K562 (cell line): Measurements from ENCODE around the gene SLC22A4. TPM values are rescaled to one million over a fixed set of nuclear protein-coding genes. Genes with fewer than 3 reads are reported as not detected.

Source experiments
- ATAC-seq: fragments of 200-7000 bp; cut with Tn5 transposase; 3 replicates; pipeline ENCODE4 v1.9.1; 2020; ENCODE audit warnings: moderate library complexity
- BruUV-seq: library from RNA; stranded (reverse); fragments of 400-500 nt; replicated peaks from 2 replicates; lab custom pipeline; 2021; lab: Mats Ljungman, UMichigan
- CTCF ChIA-PET: fragments of 300-600 bp; formaldehyde crosslinking; extraction: SDS; loops from one replicate; lab custom pipeline; 2021; ENCODE audit warnings: low intra/inter-chr PET ratio; lab: Yijun Ruan, JAX
- POLR2A ChIA-PET: fragments of 300-600, 350-650 bp; sonication (Branson Sonifier 250); formaldehyde crosslinking; extraction: SDS; loops from one replicate; lab custom pipeline; 2021; ENCODE audit warnings: antibody characterized with exemption, inconsistent platforms; lab: Yijun Ruan, JAX
- DNase-seq, 4 experiments: peaks; one replicate each; pipeline versions ENCODE4 v3.0.0 to v3.0.0-alpha.2; 2011 to 2018; ENCODE audit warnings: low spot score in 3 of 4, mixed read lengths in 3 of 4; ENCODE audit errors: extremely low read depth in 1 of 4
- FAIRE-seq: peaks from 2 replicates; lab custom pipeline; 2011; peaks lifted over from hg19 to GRCh38; lab: Jason Lieb, UNC
- H2AFZ ChIP-seq: 2 replicates; pipeline ENCODE4 v1.6.0; 2011; ENCODE audit warnings: low read depth, low read length, control low read depth, inconsistent platforms
- H3K27ac ChIP-seq: fragments of 200-600 bp; 3 replicates; pipeline ENCODE4 v1.8.0; 2011; ENCODE audit warnings: low read depth, mild to moderate bottlenecking, control low read depth, inconsistent platforms, low read length, moderate library complexity, mixed read lengths; ENCODE audit errors: extremely low read depth
- H3K27me3 ChIP-seq, 2 experiments: fragments of 300-600 bp in 1 of 2; 2 replicates in 1 of 2; 3 replicates in 1 of 2; pipeline versions ENCODE4 v1.6.0 to v1.8.0; 2011; ENCODE audit warnings: inconsistent platforms in 2 of 2, low read length in 2 of 2, mild to moderate bottlenecking in 1 of 2, mixed read lengths in 1 of 2, moderate library complexity in 1 of 2; ENCODE audit not compliant: control insufficient read depth in 2 of 2, insufficient read depth in 2 of 2
- H3K36me3 ChIP-seq: fragments of 300-600 bp; 3 replicates; pipeline ENCODE4 v1.8.0; 2011; ENCODE audit warnings: mild to moderate bottlenecking, low read length, inconsistent platforms; ENCODE audit not compliant: control insufficient read depth, insufficient read depth
- H3K4me1 ChIP-seq, 2 experiments: fragments of 200-600 bp in 1 of 2; replicated peaks in 1 of 2; 2 replicates in 1 of 2; 3 replicates in 1 of 2; pipeline versions ENCODE4 v1.5.1 to v1.8.0; 2011; ENCODE audit warnings: inconsistent platforms in 2 of 2, low read length in 2 of 2, mild to moderate bottlenecking in 1 of 2, mixed read lengths in 1 of 2, moderate library complexity in 1 of 2; ENCODE audit not compliant: control insufficient read depth in 2 of 2, insufficient read depth in 2 of 2
- H3K4me2 ChIP-seq: 2 replicates; pipeline ENCODE4 v1.6.1; 2011; ENCODE audit warnings: low read length, control low read depth, inconsistent platforms, mixed read lengths; ENCODE audit not compliant: insufficient read depth
- H3K4me3 ChIP-seq: fragments of 200-600 bp; sonication (generic), shearing (Covaris generic); 2 replicates; pipeline ENCODE4 v1.5.1; 2016; ENCODE audit warnings: control low read depth, inconsistent platforms
- H3K79me2 ChIP-seq: fragments of 200-600 bp; 3 replicates; pipeline ENCODE4 v1.8.0; 2011; ENCODE audit warnings: low read length, inconsistent platforms; ENCODE audit not compliant: control insufficient read depth, insufficient read depth
- H3K9ac ChIP-seq, 2 experiments: 2 replicates each; pipeline versions ENCODE4 v1.6.0 to v1.6.1; 2011; ENCODE audit warnings: low read depth in 2 of 2, low read length in 2 of 2, control low read depth in 1 of 2, inconsistent platforms in 1 of 2, mild to moderate bottlenecking in 1 of 2, mixed read lengths in 1 of 2; ENCODE audit not compliant: insufficient read depth in 1 of 2
- H3K9me1 ChIP-seq: one replicate; pipeline ENCODE4 v1.6.0; 2011; ENCODE audit warnings: inconsistent platforms, mild to moderate bottlenecking, low read length, moderate library complexity; ENCODE audit not compliant: control insufficient read depth, insufficient read depth
- H3K9me3 ChIP-seq: replicated peaks from 2 replicates; pipeline ENCODE4 v1.5.1; 2011; ENCODE audit warnings: low read depth, low read length, inconsistent platforms; ENCODE audit not compliant: control insufficient read depth, insufficient read depth
- H4K20me1 ChIP-seq: replicated peaks from 2 replicates; pipeline ENCODE4 v1.6.1; 2011; ENCODE audit warnings: low read length, inconsistent platforms, mixed read lengths; ENCODE audit not compliant: control insufficient read depth, insufficient read depth
- BCOR ChIP-seq: fragments of 450-650 bp; IDR thresholded peaks from 2 replicates; pipeline ENCODE4 v1.6.1; 2016
- FOXJ2 ChIP-seq: fragments of 200-800 bp; sonication (Bioruptor generic); IDR thresholded peaks from 2 replicates; pipeline ENCODE4 v1.6.1; 2016; ENCODE audit warnings: missing genetic modification characterization, missing compliant biosample characterization
- HDGF ChIP-seq: fragments of 450-650 bp; IDR thresholded peaks from 2 replicates; pipeline ENCODE4 v1.6.1; 2016
- KLF6 ChIP-seq: fragments of 250-450 bp; sonication (Bioruptor Pico); IDR thresholded peaks from 2 replicates; pipeline ENCODE4 v1.4.0; 2020; ENCODE audit warnings: mild to moderate bottlenecking, moderate library complexity, borderline replicate concordance
- MAFG ChIP-seq: fragments of 450-650 bp; conservative IDR thresholded peaks from 2 replicates; pipeline ENCODE4 v1.6.1; 2016; ENCODE audit warnings: missing genetic modification characterization, missing compliant biosample characterization
- PCBP2 ChIP-seq: fragments of 200-400 bp; formaldehyde crosslinking; IDR thresholded peaks from 2 replicates; pipeline ENCODE4 v1.6.1; 2018; ENCODE audit warnings: low read length, low read depth, mild to moderate bottlenecking, moderate library complexity; ENCODE audit not compliant: poor library complexity, severe bottlenecking
- RBM25 ChIP-seq: fragments of 200-400 bp; formaldehyde crosslinking; IDR thresholded peaks from 2 replicates; pipeline ENCODE4 v1.6.1; 2018; ENCODE audit warnings: low read length, low read depth, moderate library complexity; ENCODE audit not compliant: severe bottlenecking
- RBM34 ChIP-seq: fragments of 200-400 bp; formaldehyde crosslinking; IDR thresholded peaks from 2 replicates; pipeline ENCODE4 v1.6.1; 2018; ENCODE audit warnings: low read length, borderline replicate concordance; ENCODE audit not compliant: insufficient read depth
- SRSF1 ChIP-seq: fragments of 200-400 bp; formaldehyde crosslinking; IDR thresholded peaks from 2 replicates; pipeline ENCODE4 v1.6.1; 2017; ENCODE audit warnings: mild to moderate bottlenecking, low read depth, low read length, moderate library complexity
- TFE3 ChIP-seq: fragments of 450-650 bp; formaldehyde crosslinking; IDR thresholded peaks from 2 replicates; pipeline ENCODE4 v1.4.0; 2020; ENCODE audit warnings: mild to moderate bottlenecking, mixed read lengths
- TSHZ1 ChIP-seq: fragments of 250-450 bp; sonication (Bioruptor Pico); IDR thresholded peaks from 2 replicates; pipeline ENCODE4 v1.4.0; 2020; ENCODE audit warnings: mild to moderate bottlenecking, moderate library complexity
- ZNF121 ChIP-seq: sonication (generic); formaldehyde crosslinking; conservative IDR thresholded peaks from 2 replicates; pipeline ENCODE4 v1.8.0; 2022; ENCODE audit warnings: missing genetic modification reagents
- ZNF551 ChIP-seq: fragments of 250-450 bp; sonication (Bioruptor Pico); IDR thresholded peaks from 2 replicates; pipeline ENCODE4 v1.5.0; 2021; ENCODE audit warnings: mild to moderate bottlenecking, moderate library complexity
- ZNF696 ChIP-seq: fragments of 250-450 bp; sonication (Bioruptor Pico); conservative IDR thresholded peaks from 2 replicates; pipeline ENCODE4 v1.4.0; 2020; ENCODE audit warnings: mild to moderate bottlenecking, moderate library complexity
- WGBS: fragments of 100-300 bp; shearing (Covaris generic); methylation state at CpG from one replicate; pipeline ENCODE4 v1.1.6; 2016; ENCODE audit warnings: low coverage, mixed read lengths; ENCODE audit not compliant: insufficient coverage; ENCODE audit errors: missing lambda C conversion rate; 5-methylcytosine and 5-hydroxymethylcytosine counted together
- in situ Hi-C: fragments of 300-500 bp; cut with MboI; formaldehyde crosslinking; loops from 4 replicates; pipeline ENCODE4 v1.15.0; 2018; ENCODE audit warnings: inconsistent platforms, mixed read lengths
- intact Hi-C: fragments of 100-400 bp; cut with micrococcal nuclease; formaldehyde crosslinking; loops from 2 replicates; pipeline ENCODE4 v1.14.2; 2022
- polyA plus RNA-seq, 8 experiments: library from polyadenylated mRNA; depleted of rRNA in 4 of 8; stranded (reverse) in 5 of 8; unstranded in 3 of 8; fragments of >200 nt; fragmentation: Nextera tagmentation in 2 of 8; fragmentation: Illumina TruSeq in 1 of 8; extraction: Ambion mirVana in 2 of 8; extraction: Trizol in 1 of 8; gene quantifications; 2 replicates each; pipeline versions ENCODE4 v1.2.1 to v1.2.3, GENCODE V29; 2011 to 2014; ENCODE audit warnings: inconsistent platforms in 1 of 8, missing spikeins in 1 of 8
- total RNA-seq, 7 experiments: library from RNA; depleted of rRNA in 6 of 7; stranded (reverse); fragments of >200 nt in 6 of 7; fragmentation: Illumina TruSeq in 2 of 7; extraction: Trizol in 2 of 7; gene quantifications; 2 replicates each; pipeline versions ENCODE4 v1.2.1 to v1.2.3, GENCODE V29; 2011 to 2021; ENCODE audit warnings: low replicate concordance in 1 of 7

Gene SLC22A4
- total and polyA plus RNA-seq, 9 of the 15 experiments (the other 6 are each of a cell fraction or from before 2014, with no cell fraction given), result 2.7 to 9.5 (median 6.2) TPM

- in situ Hi-C loops (no loop called here), intact Hi-C loops (no loop called here)
- H3K9ac ChIP-seq, result peak overlapping the region in 1 of 2 experiments; percentile 63; a peak in 2 of 4 replicates
- H3K9me3 ChIP-seq, result no peaks in the 10 kb centered on the region
- H3K9me1 ChIP-seq, result peaks cover 4% of the 10 kb centered on the region
- no peak for DNase-seq
- H3K4me2 ChIP-seq, result peak overlapping the region; percentile 79
- peaks cover 60 to 71% of the 10 kb centered on the region in 2 experiments for H3K4me1 ChIP-seq
- no peaks in the 10 kb centered on the region for H3K27me3 ChIP-seq
- no peak overlapping the region for H2AFZ ChIP-seq
- 94% methylated on average over 4 of the region's 4 CpGs for WGBS
- H3K36me3 ChIP-seq, result peaks cover 13% of the 10 kb centered on the region; the same call in 2 of the 3 replicates
- 0 out of 2 replicates have a peak, but pooled peaks cover 3% of the 10 kb centered on the region for H4K20me1 ChIP-seq
- H3K27ac ChIP-seq, result no peak overlapping the region; the same call in 2 of the 3 replicates
- ATAC-seq, result no peak
- CTCF ChIA-PET, result no interaction called here
- H3K4me3 ChIP-seq, result no peak overlapping the region
- POLR2A ChIA-PET, result interaction anchor here (0.6 to 2.6 kb wide), 7 partner anchors 9 to 224 kb away, joined by 3 to 10 read pairs (median 3); no protein-coding TSS in a partner anchor
- no peak for TF ChIP-seq TSHZ1
- no peak for TF ChIP-seq FOXJ2 (tag)
- TF ChIP-seq MAFG (tag), result no peak
- TF ChIP-seq PCBP2, result no peak
- no peak for TF ChIP-seq KLF6 (CRISPR knock-in tag)
- TF ChIP-seq SRSF1, result no peak
- 0 out of 2 replicates have a peak, but pooled peaks have one; percentile 18 for TF ChIP-seq HDGF
- TF ChIP-seq ZNF551 (CRISPR knock-in tag), result no peak
- TF ChIP-seq TFE3 (CRISPR knock-in tag), result no peak
- no peak for TF ChIP-seq RBM34
- peak; percentile 65 for TF ChIP-seq ZNF121 (CRISPR knock-in tag)
- peak; percentile 80 for TF ChIP-seq BCOR
- peak; percentile 2 for TF ChIP-seq RBM25
- TF ChIP-seq ZNF696 (CRISPR knock-in tag), result no peak
- BruUV-seq, result no TSS peak
- no peak for FAIRE-seq
- H3K79me2 ChIP-seq, result peaks cover 88% of the 10 kb centered on the region
Observed at GRCh38 chr5:132297211-132297940, 3.2 kb downstream of the SLC22A4 start.
